Measurements from ENCODE around the gene ZNF766. TPM values are rescaled to one million over a fixed set of nuclear protein-coding genes. Genes with fewer than 3 reads are reported as not detected.

ZNF766 gene
- total and polyA plus RNA-seq, 2 of the 13 experiments (the other 11 are each of a cell fraction or from before 2014, with no cell fraction given), result 5.2 to 10.3 TPM

DNA sequence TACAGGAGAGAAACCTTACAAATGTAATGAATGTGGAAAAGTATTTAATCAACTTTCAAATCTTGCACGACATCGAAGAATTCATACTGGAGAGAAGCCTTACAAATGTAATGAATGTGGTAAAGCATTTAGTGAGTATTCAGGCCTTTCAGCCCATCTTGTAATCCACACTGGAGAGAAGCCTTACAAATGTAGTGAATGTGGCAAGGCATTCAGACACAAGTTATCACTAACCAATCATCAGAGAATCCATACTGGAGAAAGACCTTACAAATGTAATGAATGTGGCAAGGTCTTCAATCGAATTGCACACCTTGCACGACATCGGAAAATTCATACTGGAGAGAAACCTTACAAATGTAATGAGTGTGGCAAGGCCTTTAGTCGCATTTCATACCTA is 53.0 kb downstream of the ZNF766 start:
- H3K4me2 ChIP-seq (ENCODE audit: low read depth, low read length), result no peak overlapping the region
- no peaks in the 10 kb centered on the region for H3K27me3 ChIP-seq (ENCODE audit: control insufficient read depth in 1 of 2, insufficient read depth in 2 of 2, low read length in 2 of 2)
- ChIA-PET CTCF (ENCODE audit: low intra/inter-chr PET ratio, low total read pairs) (no interaction called here), POLR2A (no interaction called here)
- no peaks in the 10 kb centered on the region for H3K79me2 ChIP-seq (ENCODE audit: insufficient read depth, low read length)
- in situ Hi-C loops (cut with HindIII; ENCODE audit: extremely low pct_ligation_motif_present, low pct_unique_long_range_greater_than_20kb) (no loop called here), intact Hi-C loops (cut with micrococcal nuclease; ENCODE audit: unreplicated experiment) (loop anchor here (10.0 kb wide), 1 partner anchor 422 kb away; no protein-coding TSS in a partner anchor)
- no peak overlapping the region for H3K9ac ChIP-seq (ENCODE audit: insufficient read depth, low read depth, low read length)
- WGBS (ENCODE audit: low lambda C conversion rate), result 95% methylated on average over 6 of the region's 6 CpGs
- BruUV-seq (replicated peaks), result no TSS peak
- no peak overlapping the region for H3K27ac ChIP-seq (ENCODE audit: extremely low read length, insufficient read depth, low read length)
- ATAC-seq (no peak), FAIRE-seq (no peak), DNase-seq (ENCODE audit: low spot score) (no peak)
- no peaks in the 10 kb centered on the region for H4K20me1 ChIP-seq (ENCODE audit: insufficient read depth, low read length)
- H3K9me3 ChIP-seq (ENCODE audit: low read length), result peaks cover 99% of the 10 kb centered on the region
- no peaks in the 10 kb centered on the region for H3K4me1 ChIP-seq (ENCODE audit: insufficient read depth, low read length)
- H3K36me3 ChIP-seq (replicated peaks in 1 of 2; ENCODE audit: control insufficient read depth in 1 of 2, insufficient read depth in 2 of 2, low read length in 2 of 2), result peaks cover 19 to 61% of the 10 kb centered on the region in 2 experiments
- no peak overlapping the region for H2AFZ ChIP-seq (ENCODE audit: low read length)
- no peak overlapping the region for H3K4me3 ChIP-seq (replicated peaks in 1 of 3; ENCODE audit: insufficient read depth in 1 of 3, low read depth in 2 of 3, low read length in 3 of 3)
- TF ChIP-seq ZNF484 (CRISPR knock-in tag; IDR thresholded peaks at IDR 0.05; ENCODE audit: borderline replicate concordance, low read depth) (no peak), RORA (CRISPR knock-in tag; IDR thresholded peaks at IDR 0.05) (no peak), STAG1 (CRISPR knock-in tag; IDR thresholded peaks at IDR 0.05) (no peak), NR2F1 (CRISPR knock-in tag; IDR thresholded peaks at IDR 0.05) (no peak), SRSF9 (IDR thresholded peaks at IDR 0.05; ENCODE audit: borderline replicate concordance, insufficient read depth, low read depth, low read length, poor library complexity, severe bottlenecking) (no peak), ZFP1 (CRISPR knock-in tag; IDR thresholded peaks at IDR 0.05) (no peak), TBX2 (CRISPR knock-in tag; IDR thresholded peaks at IDR 0.05; ENCODE audit: borderline replicate concordance) (no peak), ELF4 (CRISPR knock-in tag; IDR thresholded peaks at IDR 0.05; ENCODE audit: borderline replicate concordance) (no peak)
- TF ChIP-seq, protein P1, sequence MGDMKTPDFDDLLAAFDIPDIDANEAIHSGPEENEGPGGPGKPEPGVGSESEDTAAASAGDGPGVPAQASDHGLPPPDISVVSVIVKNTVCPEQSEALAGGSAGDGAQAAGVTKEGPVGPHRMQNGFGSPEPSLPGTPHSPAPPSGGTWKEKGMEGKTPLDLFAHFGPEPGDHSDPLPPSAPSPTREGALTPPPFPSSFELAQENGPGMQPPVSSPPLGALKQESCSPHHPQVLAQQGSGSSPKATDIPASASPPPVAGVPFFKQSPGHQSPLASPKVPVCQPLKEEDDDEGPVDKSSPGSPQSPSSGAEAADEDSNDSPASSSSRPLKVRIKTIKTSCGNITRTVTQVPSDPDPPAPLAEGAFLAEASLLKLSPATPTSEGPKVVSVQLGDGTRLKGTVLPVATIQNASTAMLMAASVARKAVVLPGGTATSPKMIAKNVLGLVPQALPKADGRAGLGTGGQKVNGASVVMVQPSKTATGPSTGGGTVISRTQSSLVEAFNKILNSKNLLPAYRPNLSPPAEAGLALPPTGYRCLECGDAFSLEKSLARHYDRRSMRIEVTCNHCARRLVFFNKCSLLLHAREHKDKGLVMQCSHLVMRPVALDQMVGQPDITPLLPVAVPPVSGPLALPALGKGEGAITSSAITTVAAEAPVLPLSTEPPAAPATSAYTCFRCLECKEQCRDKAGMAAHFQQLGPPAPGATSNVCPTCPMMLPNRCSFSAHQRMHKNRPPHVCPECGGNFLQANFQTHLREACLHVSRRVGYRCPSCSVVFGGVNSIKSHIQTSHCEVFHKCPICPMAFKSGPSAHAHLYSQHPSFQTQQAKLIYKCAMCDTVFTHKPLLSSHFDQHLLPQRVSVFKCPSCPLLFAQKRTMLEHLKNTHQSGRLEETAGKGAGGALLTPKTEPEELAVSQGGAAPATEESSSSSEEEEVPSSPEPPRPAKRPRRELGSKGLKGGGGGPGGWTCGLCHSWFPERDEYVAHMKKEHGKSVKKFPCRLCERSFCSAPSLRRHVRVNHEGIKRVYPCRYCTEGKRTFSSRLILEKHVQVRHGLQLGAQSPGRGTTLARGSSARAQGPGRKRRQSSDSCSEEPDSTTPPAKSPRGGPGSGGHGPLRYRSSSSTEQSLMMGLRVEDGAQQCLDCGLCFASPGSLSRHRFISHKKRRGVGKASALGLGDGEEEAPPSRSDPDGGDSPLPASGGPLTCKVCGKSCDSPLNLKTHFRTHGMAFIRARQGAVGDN (CRISPR knock-in tag; IDR thresholded peaks at IDR 0.05), result no peak
- TF ChIP-seq, protein P2, sequence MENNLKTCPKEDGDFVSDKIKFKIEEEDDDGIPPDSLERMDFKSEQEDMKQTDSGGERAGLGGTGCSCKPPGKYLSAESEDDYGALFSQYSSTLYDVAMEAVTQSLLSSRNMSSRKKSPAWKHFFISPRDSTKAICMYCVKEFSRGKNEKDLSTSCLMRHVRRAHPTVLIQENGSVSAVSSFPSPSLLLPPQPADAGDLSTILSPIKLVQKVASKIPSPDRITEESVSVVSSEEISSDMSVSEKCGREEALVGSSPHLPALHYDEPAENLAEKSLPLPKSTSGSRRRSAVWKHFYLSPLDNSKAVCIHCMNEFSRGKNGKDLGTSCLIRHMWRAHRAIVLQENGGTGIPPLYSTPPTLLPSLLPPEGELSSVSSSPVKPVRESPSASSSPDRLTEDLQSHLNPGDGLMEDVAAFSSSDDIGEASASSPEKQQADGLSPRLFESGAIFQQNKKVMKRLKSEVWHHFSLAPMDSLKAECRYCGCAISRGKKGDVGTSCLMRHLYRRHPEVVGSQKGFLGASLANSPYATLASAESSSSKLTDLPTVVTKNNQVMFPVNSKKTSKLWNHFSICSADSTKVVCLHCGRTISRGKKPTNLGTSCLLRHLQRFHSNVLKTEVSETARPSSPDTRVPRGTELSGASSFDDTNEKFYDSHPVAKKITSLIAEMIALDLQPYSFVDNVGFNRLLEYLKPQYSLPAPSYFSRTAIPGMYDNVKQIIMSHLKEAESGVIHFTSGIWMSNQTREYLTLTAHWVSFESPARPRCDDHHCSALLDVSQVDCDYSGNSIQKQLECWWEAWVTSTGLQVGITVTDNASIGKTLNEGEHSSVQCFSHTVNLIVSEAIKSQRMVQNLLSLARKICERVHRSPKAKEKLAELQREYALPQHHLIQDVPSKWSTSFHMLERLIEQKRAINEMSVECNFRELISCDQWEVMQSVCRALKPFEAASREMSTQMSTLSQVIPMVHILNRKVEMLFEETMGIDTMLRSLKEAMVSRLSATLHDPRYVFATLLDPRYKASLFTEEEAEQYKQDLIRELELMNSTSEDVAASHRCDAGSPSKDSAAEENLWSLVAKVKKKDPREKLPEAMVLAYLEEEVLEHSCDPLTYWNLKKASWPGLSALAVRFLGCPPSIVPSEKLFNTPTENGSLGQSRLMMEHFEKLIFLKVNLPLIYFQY (CRISPR knock-in tag; IDR thresholded peaks at IDR 0.05; ENCODE audit: borderline replicate concordance), result no peak
- TF ChIP-seq, protein P3, sequence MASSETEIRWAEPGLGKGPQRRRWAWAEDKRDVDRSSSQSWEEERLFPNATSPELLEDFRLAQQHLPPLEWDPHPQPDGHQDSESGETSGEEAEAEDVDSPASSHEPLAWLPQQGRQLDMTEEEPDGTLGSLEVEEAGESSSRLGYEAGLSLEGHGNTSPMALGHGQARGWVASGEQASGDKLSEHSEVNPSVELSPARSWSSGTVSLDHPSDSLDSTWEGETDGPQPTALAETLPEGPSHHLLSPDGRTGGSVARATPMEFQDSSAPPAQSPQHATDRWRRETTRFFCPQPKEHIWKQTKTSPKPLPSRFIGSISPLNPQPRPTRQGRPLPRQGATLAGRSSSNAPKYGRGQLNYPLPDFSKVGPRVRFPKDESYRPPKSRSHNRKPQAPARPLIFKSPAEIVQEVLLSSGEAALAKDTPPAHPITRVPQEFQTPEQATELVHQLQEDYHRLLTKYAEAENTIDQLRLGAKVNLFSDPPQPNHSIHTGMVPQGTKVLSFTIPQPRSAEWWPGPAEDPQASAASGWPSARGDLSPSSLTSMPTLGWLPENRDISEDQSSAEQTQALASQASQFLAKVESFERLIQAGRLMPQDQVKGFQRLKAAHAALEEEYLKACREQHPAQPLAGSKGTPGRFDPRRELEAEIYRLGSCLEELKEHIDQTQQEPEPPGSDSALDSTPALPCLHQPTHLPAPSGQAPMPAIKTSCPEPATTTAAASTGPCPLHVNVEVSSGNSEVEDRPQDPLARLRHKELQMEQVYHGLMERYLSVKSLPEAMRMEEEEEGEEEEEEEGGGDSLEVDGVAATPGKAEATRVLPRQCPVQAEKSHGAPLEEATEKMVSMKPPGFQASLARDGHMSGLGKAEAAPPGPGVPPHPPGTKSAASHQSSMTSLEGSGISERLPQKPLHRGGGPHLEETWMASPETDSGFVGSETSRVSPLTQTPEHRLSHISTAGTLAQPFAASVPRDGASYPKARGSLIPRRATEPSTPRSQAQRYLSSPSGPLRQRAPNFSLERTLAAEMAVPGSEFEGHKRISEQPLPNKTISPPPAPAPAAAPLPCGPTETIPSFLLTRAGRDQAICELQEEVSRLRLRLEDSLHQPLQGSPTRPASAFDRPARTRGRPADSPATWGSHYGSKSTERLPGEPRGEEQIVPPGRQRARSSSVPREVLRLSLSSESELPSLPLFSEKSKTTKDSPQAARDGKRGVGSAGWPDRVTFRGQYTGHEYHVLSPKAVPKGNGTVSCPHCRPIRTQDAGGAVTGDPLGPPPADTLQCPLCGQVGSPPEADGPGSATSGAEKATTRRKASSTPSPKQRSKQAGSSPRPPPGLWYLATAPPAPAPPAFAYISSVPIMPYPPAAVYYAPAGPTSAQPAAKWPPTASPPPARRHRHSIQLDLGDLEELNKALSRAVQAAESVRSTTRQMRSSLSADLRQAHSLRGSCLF (CRISPR knock-in tag; IDR thresholded peaks at IDR 0.05; ENCODE audit: borderline replicate concordance), result no peak
